Measurements from ENCODE around the gene DPM3.
"Not testable (repeated sequence)": the region's sequence is repeated elsewhere in the genome, so short reads cannot be mapped to it uniquely, and the experiment has no call there.

The DPM3 gene

DNA sequence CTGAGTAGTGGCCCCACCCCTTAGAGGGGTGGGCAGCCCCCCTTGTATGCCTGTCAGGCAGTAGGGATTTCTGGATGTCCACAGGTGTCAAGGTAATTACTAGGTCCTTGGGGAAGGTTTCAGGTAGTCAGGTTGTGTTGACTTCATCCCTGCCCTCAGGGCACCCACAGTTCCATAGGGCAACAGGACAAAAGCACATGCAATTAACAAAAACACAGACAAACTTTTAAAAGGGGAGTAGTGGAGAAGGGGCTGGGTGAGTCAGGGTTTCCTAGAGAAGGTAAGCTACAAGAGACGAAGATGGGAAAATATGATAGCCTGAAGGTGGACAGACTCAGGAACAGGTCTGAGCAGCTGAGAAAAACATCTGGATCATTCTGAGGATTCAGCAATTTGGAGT lies 18.7 kb upstream of the DPM3 start:
- FAIRE-seq = no peak
- DNase-seq (ENCODE audit: low spot score) = no peak

DNA sequence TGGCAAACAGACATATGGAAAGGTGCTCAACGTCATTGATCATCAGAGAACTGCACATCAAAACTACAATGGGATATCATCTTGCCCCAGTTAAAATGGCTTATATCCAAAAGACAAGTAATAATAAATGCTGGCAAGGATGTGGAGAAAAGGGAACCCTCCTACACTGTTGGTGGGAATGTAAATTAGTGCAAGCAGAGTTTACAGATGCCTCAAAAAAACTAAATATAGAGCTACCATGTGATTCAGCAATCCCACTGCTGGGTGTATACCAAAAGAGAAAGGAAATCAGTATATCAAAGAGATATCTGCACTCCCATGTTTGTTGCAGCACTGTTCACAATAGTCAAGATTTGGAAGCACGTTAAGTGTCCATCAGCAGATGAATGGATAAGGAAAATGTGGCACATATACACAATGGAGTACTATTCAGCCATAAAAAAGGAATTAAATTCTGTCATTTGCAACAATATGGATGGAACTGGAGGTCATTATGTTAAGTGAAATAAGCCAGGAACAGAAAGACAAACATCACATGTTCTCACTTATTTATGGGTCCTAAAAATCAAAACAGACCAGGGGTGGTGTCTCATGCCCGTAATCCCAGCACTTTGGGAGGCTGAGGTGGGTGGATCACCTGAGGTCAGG lies 15.8 kb upstream of the DPM3 start:
- DNase-seq (ENCODE audit: low spot score); FAIRE-seq: not testable (repeated sequence)

DNA sequence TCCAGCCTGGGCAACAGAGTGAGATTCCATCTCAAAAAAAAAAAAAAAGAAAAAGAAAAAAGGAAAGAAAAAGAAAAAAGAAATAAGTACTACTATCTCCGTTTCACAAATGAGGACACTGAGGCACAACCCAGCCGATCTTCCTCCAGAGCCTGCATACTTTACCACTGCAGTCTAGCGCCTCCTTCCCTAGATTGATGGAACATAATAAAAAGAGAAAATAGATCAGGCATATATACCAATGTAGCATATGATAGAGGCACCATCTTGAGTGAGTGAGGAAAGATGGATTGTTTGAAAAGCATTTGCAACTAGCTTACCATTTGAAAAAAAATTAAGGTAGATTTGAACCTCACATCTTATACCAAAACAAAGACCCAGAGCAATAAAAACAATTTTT lies 5.2 kb upstream of the DPM3 start:
- FAIRE-seq = no peak
- no peak for DNase-seq (ENCODE audit: low spot score)

DNA sequence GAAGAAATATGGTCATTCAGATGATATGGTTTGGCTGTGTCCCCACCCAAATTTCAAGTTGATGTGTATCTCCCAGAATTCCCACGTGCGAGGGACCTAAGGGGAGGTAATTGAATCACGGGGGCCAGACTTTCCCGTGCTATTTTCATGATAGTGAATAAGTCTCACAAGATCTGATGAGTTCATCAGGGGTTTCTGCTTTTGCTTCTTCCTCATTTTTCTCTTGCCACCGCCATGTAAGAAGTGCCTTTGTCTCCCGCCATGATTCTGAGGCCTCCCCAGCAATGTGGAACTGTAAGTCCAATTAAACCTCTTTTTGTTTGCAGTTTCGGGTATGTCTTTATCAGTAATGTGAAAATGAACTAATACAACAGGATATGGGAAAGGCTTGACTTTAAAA lies 1.4 kb upstream of the DPM3 start:
- FAIRE-seq (no peak), DNase-seq (ENCODE audit: low spot score) (no peak)

DNA sequence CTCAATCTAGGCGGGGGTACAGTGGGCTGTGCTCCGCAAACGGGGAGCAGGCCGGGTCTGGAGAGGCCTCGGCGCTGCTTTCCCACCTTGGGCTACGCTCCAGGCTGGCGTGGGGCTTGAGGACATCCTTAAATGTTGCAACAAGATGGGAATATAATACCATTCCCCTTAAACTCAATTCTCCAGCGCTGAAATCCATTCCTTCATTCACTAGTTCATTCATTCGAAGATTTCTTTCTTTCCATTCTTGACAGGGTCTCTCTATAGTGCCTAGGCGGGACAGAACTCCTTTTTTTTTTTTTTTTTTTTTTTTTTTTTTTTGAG lies 261 bp upstream of the DPM3 start:
- no peak for DNase-seq (ENCODE audit: low spot score)
- FAIRE-seq = no peak

DNA sequence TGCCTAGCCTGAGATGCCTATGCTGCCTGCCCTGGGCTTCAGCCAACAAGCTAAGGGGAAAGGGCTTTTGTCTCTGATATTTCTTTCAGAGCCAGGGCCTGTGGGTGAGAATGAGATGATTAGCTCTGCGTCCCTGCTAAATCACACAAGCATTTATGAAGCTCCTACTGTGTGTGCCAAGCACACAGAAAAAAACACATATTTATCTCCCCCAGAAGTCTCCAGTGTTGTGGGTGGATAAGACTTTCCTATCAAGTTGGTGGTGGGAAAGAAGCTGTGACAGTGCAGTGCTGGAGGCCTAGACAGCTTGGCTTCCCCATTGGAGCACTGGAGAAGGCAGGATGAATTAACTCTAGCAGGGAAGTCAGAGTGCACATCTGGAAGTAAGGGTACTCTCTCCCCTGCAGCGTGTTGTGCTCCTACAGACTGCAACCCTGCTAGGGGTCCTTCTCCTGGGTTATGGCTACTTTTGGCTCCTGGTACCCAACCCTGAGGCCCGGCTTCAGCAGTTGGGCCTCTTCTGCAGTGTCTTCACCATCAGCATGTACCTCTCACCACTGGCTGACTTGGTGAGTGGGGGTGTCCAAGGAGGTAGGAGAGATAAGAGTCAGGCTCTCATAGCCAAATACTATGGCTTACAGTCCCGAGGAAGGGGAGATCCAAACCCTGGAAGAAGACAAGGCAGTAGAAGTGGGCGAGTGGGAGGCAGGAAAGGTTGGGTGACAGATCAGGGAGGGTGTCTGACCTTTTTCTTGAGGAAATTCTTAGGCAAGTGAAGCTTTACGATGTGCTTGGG lies 3.0 kb downstream of the DPM3 start:
- DNase-seq (ENCODE audit: low spot score) = no peak
- no peak for FAIRE-seq

DNA sequence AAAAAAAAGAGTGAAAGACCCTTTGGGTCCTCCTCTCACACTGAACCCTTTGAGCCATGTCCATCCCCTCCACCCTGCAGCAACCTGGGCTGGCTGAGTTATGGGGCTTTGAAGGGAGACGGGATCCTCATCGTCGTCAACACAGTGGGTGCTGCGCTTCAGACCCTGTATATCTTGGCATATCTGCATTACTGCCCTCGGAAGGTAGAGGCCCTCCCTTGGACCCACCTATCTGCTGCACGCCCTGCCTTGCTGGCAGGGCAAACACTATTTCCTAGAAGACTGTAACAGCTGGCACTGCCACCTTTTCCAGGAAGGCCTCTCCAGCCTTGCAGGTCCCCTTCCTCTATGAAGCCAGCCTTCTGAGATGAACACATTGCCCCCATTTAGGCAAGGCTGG lies 3.6 kb downstream of the DPM3 start:
- FAIRE-seq (no peak), DNase-seq (ENCODE audit: low spot score) (no peak)

DNA sequence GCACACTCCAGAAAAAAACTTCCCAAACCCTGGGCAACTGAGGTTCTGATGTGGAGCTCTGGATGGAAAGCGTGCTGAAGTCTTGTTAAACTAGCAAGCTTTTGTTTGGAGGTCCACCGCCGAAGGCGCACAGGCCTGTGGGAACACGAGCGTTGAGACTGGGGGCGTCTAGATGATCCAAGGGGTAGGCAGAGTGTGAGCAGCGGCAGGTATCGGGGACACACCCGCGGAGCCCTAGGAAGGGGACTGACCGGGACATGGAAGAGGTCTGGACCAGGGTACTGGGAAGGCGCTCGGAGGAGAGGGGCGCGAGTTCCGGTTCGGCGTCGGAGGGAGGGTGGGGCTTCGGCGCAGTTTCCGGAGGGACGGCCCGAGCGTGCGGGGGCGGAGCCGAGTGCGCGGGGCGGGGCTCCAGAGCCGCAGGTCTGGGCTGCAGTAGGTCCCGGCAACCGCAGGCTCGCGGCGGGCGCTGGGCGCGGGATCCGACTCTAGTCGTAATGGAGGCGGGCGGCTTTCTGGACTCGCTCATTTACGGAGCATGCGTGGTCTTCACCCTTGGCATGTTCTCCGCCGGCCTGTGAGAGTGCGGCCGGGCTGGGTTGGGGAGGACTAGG lies 4.8 kb downstream of the DPM3 start, which contains the start of gene SLC50A1:
Gene SLC50A1, plus strand, starts transcription at position 438 of the 614 bp plus-strand sequence. Its CDS starts 60 bp downstream, at position 498.
- no peak for FAIRE-seq
- peak; percentile 95 for DNase-seq (ENCODE audit: low spot score)

DNA sequence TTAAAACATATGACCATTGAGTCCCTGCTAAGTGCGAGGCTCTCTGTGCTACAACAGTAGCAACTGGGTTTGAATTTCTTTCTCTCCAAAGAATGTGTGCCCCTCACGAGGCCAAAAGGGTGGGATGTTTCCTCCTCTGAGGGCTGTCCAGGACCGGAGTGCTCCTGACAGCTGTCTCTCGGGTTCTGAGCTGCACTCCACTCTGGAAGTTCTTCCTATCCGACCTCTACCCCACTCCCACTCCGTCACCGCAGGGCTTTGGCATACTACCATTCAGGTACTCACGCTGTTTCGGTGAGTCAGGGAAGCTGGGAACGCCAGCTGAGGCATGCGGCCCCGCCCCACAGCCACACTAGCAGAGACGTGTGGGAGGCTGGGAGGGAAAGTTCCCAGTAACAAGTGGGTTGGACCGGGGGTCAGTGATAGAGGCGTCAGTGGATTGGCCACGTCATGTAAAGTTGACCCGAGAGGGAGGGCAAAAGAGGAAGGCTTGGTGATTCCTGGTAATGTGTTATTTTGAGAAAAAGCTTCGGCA lies 5.4 kb downstream of the DPM3 start:
- peak; percentile 90 for DNase-seq (ENCODE audit: low spot score)
- peak; percentile 58 for FAIRE-seq

DNA sequence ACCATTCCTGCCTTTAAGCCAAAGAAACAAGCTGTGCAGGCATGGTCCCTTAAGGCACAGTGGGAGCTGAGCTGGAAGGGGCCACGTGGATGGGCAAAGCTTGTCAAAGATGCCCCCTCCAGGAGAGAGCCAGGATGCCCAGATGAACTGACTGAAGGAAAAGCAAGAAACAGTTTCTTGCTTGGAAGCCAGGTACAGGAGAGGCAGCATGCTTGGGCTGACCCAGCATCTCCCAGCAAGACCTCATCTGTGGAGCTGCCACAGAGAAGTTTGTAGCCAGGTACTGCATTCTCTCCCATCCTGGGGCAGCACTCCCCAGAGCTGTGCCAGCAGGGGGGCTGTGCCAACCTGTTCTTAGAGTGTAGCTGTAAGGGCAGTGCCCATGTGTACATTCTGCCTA lies 6.0 kb downstream of the DPM3 start:
- FAIRE-seq = no peak

DNA sequence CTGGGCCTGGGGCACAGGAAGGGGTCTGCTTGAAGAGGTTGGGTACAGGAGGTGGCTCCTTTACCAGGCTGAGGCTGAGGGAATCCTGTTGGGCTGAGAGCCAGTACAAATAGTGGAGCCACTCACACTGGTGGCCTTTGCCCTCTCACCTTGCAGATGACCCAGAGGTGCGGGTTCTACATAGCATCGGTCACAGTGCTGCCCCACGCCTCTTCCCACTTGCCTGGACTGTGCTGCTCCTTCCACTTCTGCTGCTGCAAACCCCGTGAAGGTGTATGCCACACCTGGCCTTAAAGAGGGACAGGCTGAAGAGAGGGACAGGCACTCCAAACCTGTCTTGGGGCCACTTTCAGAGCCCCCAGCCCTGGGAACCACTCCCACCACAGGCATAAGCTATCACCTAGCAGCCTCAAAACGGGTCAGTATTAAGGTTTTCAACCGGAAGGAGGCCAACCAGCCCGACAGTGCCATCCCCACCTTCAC lies 6.5 kb downstream of the DPM3 start:
- FAIRE-seq (no peak), DNase-seq (ENCODE audit: low spot score) (no peak)

More for the DNA sequence above, 6.0 kb downstream of the DPM3 start:
- DNase-seq (ENCODE audit: low spot score) = no peak

DNA sequence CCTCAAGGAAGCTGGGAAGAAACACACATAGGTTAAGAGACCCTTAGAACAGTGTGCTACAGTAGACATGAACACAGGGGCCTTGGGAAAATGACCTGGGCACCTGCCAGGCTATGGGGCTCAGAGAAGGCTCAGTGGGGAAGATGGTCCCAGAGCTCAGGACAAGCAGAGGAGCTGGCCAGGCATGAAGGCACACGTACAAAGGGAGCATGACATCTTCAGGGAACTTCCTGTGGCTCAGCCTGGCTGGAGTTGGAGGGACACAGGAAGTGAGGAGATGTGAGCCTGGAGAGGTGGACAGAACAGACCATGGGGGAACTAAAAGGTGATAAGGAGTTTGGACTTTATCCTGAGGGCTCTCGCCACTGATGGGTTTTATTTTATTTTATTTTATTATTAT lies 8.5 kb downstream of the DPM3 start:
- FAIRE-seq (no peak), DNase-seq (ENCODE audit: low spot score) (no peak)

DNA sequence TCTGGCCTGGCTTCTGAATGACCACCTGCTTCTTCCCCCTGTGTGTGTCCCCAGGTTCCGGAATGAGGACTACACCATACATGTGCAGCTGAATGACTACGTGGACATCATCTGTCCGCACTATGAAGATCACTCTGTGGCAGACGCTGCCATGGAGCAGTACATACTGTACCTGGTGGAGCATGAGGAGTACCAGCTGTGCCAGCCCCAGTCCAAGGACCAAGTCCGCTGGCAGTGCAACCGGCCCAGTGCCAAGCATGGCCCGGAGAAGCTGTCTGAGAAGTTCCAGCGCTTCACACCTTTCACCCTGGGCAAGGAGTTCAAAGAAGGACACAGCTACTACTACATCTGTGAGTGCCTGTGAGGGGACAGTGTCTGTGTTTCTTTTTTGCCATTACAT lies 9.0 kb downstream of the DPM3 start:
- FAIRE-seq = no peak

DNA sequence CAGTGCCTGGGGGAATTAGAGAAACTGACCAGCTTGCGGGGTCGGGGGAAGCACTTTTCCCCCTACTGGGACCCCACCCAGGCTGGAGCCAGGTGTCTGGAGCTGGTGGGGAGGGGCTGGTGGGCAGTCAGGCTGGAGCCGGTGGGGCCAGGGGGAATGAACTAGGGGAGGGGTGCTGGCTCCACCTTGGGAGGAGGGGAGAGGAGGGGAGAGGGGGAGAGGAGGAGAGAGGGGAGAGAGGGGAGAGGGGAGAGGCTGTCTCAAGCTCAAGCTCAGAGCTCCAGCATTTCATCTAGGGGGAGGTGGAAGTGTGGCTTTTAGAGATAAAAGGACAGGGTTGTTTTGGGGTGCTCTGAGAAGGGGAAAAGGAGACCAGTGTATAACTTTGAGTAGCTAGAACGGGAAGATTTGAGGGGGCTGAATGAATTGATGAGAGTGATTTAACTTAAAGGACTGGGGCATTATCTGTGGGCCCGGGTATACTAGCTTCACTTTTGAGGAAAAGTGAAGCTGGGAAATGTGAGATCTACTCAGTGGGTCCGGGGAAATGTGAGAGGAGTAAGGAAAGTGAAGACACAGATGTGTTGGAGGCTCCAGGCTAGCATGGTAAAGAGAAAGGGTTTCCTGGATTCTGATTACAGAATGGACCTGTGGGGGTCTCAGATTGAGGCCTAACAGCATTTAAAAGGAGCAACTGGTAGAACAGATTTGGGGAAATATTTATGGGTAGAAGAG lies 9.9 kb downstream of the DPM3 start:
- FAIRE-seq (no peak), DNase-seq (ENCODE audit: low spot score) (no peak)

More for the DNA sequence above, 9.0 kb downstream of the DPM3 start:
- DNase-seq (ENCODE audit: low spot score) = no peak

DNA sequence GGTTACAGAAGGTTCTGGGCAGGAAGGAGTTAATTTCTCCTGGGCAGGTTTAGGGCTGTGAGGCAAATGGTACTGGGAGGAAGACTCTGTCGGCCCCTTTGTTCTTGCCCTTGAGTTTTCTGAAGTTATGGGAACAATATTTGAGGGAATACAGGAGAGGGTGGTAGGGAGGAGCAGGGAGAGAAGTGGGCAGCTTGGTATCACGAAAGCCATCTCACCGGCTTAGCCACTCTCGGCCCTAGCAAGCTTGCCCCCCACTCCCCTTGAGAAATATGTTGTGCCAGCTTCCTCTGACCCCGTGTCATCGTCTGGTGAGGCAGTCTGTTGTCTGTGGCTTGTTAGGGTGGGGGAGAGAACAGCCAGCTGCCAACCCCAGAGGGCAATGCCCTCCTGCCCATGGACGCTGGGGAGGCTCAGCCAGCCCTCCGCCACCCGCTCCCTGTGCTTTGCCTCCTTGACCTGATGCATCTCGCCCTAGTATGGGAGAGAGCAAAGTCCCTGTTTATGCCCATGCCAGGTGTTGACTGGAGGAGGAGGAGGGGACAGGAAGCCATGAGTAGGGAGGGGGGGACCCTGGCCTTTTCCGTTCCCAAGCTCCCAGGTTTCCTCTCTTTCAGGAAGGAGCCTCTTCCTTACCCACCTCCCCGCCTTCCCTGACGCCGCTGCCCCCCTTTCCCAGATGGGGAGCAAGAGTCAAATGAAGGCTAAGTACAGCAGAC lies 11.4 kb downstream of the DPM3 start:
- FAIRE-seq = no peak
- DNase-seq (ENCODE audit: low spot score) = no peak

DNA sequence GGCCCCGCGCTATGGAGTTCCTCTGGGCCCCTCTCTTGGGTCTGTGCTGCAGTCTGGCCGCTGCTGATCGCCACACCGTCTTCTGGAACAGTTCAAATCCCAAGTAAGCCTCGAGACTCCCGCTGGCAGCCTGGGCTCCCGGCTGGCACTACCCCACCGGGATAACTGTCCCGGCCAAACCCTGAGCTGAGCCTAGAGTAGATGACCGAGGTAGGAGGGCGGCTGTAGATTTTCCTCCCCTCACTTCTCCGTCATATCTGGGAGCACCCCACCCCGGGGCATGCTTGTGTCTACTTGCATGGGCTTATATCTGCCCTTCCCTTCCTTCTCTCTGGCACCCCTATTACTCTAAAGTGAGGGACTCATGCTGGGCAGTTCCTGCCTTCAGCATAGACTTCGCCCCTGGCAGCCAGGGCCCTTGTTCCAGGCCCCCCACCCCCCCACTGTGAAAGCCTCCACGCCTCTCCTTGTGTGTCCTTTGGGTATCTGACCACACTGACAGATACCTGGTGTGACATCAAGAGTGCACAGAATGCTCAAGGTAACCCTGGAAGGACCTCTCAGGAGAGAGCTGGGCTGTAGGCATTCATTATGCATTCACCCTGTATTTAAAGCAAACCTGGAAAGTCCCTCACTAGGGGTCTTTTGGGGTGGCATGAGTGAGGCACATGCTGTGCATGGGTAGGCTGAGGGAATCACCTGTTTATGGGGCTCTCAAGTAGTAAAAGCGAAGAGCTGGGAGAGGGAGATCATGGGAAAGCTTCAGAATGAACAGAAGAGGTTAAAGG lies 12.2 kb downstream of the DPM3 start:
- no peak for FAIRE-seq
- DNase-seq (ENCODE audit: low spot score) = no peak

DNA sequence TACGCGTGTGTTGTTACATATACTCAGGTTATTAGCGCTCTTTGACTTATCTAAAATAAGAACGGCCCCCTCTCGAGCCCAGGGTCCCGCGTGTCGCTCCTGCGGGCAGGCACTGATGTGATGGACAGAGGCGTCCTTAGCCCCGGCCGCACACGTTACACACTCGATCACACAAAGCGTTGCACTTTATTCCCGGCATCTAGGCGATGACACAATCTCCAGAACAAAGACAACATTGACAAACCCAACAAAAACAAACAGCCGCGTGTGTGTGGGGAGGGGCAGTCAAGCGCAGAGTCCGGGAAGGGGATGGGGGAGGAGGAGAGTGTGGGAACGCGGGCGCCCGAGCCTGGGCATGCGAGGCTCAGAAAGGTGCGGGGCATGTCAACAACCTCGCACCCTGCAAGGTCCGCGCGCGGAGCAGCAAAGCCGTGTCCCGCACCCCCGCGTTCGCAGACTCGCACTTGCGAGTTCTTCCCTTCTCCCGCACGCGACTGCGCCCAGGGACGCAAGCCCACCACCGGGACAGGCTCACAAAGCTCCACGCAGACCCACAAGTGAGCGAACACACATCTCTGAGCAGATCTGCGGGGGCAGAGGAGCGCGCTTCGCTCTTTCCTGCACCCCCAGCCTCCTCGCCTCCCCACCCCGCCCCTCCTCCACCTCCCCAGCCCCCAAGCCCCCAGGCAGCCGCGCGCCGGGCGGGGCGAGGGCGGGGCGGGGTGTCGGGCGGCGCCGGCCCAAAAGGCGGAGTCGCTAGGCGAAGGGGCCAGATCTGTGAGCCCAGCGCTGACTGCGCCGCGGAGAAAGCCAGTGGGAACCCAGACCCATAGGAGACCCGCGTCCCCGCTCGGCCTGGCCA lies 13.0 kb downstream of the DPM3 start, which contains the start of gene EFNA1:
Gene EFNA1, plus strand, starts transcription at position 772 of the 862 bp plus-strand sequence. CDS start 102 bp downstream, outside the sequence.
- FAIRE-seq (no peak), DNase-seq (ENCODE audit: low spot score) (peak; percentile 77)

DNA sequence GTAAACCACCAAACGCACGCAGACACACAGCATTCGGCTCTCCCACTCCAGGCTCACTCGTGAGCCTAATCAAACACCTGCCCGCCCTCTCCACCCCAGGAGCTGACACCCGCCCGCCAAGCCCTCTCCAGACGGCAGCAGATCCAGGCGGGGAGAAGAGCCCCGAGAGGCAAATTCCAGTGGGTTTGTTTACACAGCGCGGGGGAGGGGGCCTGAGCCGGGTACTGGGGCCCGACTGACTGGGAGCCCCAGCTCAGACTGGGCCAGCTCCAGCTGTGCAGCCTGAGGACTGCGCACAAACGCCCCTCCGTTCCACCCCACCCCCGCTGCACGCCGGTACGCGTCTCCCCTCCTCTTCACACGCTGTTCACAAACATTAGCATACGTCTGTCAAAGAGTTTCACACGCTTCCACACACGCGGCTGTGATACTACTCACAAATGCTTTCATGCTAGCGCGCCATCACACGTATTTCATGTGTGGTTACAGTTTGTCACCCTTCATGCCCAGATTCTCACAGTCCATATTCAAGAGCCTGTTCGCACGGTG lies 13.7 kb downstream of the DPM3 start:
- FAIRE-seq = no peak
- no peak for DNase-seq (ENCODE audit: low spot score)
